HG02884 (cell line): ENCODE measurements around the gene MYL7.
"Not testable (repeated sequence)": the region's sequence is repeated elsewhere in the genome, so short reads cannot be mapped to it uniquely, and the experiment has no call there.

Experiments
- ATAC-seq: cut with Tn5 transposase; IDR thresholded peaks from one replicate; pipeline ENCODE4 v1.9.1; 2021; ENCODE audit warnings: mild to moderate bottlenecking, moderate library complexity; ENCODE audit not compliant: unreplicated experiment

Gene MYL7, protein sequence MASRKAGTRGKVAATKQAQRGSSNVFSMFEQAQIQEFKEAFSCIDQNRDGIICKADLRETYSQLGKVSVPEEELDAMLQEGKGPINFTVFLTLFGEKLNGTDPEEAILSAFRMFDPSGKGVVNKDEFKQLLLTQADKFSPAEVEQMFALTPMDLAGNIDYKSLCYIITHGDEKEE

DNA sequence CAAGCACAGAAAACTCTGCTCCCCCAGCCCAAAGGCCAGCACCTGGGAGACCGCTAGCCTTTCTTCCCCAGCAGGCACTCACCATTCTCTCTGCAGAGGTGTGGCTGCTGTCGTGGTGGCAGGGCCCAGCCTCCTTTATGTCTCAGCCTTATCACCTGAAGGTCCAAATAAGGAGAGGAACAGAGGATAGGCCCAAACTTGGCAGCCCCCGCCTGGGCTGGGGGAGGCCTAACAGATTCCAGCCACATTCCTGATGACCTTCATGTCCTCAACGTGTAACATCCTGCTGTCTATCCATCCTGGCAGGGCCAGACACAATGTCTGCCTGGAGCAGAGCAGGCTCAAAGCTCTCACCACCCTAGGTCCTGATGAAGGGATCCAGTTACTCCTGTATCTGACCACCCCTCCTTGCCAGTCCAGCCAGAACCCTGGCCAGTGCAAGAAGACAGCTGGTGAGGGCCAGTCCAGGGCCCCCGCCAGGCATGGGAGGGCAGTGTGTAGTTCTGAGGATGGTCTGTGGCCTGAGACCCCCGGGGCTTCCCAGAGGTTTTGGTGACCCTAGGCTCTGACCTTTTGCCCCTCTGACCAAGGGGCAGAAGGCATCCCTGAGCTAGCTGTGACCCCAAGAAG lies at the start of gene MYL7:
Gene MYL7 (minus strand): TSS at position 112 of the 630 bp plus-strand sequence. CDS start 27 bp downstream, at position 85.
- no peak for ATAC-seq

DNA sequence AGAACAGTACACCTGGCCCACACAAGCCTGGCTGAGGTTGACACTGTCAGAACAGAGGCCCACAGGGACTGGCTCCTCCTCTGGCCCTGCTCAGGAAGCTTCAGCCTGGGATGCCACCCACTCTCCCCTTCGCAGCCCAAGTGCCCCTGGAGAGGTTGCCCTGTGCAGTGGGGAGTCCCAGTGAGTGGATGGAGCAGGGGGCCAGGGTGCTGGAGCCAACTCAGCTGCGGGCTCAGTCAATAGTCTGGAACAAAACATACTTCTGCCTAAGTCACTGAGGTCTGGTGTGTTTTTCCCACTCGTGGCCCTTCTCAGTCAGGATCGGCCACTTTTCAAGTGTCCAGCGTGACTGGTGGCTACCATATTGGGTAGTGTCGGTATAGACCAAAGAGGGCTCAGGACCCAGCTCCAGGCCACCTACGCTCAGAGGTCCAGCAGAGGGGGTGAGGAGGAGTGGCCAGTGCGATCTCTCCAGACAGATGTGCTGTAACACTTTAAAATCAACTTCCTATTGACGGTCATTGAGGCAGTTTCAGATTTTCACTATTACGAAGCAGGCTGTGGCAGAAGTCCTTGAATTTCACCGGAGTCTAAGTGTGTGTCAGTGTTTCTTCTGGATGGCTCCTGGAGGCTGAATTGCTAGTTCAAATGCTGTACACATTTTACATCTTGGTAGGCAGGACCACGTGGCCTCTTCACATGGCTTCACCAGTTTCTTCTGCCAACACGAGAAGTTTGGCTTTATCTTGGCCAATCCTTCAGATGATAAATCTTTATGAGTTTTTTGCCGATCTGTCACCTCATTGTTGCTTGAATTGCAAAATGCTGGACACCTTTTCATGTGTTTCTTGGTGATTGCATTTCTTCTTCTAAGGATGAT lies 49.1 kb upstream of the MYL7 start:
- ATAC-seq = no peak

DNA sequence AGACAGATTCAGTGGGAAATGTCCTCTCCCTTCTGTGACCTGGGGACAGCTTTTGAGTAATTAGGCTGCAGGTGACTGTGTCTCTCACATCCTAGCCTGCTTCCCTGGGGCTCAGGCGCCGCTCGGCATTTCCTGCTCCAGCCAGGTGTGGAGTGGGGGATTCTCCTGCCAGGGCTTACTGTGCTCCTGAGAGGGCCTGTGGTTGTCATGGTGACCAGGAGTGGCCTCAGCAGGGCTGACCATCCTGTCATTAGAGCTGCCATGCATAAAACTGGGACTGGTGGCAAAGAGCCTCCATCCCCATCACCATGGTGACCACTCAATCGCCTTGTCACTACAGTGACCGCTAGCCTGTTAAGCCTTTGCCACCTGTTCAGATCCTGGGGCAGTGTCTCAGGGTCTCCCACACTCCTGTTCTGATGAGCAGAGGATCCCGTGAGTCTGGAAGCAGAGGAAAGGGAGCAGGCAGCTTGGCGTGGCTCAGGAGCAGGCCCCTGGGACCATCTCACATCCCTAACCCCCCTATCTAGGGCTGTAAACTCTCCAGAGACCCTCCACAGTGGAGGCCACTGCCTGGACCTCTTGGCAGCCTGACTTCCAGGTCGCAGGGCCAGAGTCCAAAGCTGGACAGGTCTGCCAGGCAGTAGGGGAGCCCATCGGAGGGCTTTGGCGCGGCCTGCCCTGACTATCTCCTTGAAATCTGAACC lies 48.3 kb upstream of the MYL7 start, which contains the start of gene GCK:
Gene GCK (minus strand): TSS at position 154 of the 707 bp plus-strand sequence. CDS start 486 bp downstream, outside the sequence.
- ATAC-seq = no peak

DNA sequence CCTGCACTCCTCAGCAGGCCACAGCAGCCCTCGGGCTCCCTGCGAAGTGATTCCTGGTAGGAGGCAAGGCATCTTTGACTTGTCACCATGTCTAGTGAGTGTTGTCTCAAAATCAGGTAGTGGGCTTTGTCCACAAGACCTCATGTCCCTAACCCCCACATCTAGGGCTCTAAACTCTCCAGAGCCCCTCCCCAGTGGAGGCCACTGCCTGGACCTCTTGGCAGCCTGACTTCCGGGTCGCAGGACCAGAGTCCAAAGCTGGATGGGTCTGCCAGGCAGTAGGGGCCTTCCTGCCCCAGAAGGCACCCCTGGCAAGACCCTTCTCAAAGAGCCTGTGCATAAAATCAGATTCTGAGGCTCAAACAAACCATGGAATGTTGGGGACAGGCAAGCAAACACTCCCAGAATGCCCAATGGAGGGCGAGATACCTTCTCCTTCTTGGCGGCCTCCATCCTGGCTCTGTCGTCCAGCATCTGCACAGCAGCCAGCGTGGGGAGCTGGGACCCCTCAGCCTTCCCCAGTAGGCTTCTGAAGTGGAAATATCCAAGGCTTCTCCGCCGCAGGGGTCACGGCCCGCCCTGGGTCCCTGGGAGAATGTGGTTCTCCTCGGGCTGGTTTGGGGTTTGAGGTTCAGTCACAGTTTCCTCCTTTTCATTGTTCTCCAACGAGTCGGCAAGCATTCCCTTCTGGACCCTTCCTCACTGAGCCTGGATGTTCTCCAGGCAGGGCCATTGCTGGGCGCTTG lies 47.5 kb upstream of the MYL7 start:
- ATAC-seq = no peak

DNA sequence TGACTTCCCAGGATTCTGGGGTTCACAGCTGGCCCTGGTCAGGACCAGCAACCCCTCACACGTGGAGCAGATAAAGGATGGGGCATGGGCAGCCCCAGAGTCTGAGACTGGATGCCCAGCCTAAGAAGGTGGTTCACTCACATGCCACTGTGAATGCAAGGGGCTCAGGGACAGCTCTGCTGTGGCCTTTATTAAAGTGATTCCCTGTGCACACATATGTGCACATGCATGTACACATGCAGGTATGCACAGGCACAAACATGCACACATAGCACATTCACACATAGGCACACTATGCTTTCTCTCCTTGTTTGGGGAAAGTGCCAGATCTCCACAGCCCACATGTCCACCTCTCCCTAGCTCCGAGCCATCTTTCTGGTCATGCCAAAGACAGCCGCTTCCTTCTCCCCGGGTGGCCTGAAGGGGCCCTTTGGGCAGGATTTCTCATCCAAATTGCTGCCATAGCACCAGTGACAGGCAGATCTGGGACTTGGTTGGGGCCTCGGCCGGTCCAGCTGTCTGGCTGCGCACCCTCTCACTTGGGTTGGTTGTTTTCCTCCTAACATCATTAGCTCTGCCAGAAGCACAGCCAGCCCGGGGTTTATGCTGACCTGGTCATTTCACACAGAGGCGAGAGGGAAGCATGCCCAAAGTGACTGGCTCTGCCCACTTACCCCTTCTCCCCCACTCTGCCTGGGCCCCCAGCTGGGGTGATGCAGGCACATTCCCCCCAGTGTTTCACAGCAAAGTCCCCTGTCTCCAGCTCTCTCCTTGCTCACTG lies 46.7 kb upstream of the MYL7 start:
- ATAC-seq = no peak

DNA sequence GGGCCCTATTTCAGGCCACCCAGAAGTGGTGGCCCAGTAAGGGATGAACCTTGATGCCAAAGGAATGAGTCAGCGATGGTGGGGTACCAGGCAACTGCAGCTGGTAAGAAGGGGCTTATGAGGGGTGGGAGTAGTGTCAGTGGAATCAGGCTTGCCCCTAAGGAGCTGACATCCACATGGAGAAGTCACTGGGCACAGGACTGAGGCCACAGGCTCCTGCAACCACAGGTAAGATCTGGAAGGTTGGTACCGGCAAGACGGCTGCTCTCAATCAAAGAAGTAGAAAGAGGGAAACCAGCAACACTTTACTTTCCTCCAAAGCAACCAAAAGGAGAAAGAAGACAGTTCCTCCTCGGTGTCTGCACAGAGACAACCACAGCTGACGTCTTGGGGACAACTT lies 45.6 kb upstream of the MYL7 start:
- no peak for ATAC-seq

DNA sequence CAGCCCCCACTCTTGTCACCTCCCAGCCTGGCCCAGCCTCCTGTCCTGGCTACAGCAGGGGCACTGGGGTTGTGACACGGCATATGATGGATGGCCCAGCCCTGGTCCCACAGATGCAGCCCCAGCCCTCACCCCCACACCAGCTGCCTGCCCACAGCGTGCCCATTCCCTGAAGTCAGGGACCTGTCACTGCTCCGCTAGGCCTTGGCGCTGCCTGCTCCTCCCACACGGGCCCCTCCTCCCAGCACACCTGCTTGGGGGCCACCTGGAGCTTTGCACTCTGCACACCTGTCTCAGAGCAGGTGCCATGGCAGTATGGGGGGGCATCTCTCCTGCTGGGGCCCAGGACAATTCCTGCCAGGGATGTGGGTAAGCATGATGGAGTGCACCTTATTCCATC lies 44.6 kb upstream of the MYL7 start:
- ATAC-seq = no peak

DNA sequence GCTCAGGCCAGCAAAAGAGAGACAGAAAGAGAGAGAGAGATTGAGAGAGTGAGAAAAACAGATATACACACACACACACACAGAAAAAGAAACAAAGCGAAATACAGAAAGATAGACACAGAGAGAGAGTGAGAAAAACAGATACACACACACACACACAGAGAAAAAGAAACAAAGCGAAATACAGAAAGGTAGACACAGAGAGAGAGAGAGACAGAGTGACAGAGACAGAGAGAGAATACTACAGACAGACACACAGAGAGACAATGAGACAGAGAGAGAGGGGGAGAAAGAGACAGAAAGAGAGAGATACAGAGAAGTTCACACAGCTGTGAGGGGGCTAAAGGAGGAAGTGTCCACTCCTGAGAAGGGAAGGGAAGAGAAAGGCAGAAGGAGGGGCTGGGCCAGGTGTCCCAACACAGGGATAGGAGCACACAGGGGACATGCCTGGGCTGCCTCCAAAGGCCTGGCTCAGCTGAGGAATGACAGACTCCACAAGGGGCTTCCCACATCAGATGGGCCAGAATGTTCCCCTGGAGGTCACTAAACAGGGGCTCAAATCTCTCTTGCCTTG lies 43.8 kb upstream of the MYL7 start:
- no peak for ATAC-seq

DNA sequence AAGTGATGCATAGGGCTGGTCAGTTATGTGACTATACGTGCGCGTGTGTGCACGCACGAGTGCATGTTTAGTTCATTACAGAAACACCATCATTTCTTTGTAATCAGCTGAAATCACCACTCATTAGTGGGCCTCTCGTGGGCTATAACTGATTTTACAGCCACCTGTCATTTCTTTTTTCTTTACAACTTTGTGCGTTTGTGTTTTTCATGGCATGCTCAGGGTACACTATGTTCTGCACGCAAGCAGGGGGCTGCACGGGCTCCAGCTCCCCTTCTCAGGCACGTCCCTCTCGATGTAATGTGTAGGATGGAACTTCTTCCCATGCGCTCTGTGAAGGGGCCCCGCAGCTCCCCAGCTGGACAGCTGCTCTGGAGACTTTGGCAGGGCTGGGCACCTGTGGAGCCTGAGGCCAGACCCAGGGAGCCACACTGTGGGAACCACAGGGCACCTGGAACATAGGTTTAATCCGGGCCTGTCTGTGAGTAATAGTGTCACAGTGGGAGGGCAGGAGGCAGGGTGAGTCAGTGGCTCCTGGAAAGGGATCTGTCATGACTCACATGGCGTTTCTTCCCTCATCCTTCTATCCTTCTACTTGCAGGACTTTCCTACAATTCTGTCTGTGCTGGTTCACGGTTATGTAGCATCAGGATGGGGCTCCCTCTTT lies 43.2 kb upstream of the MYL7 start:
- ATAC-seq = no peak

DNA sequence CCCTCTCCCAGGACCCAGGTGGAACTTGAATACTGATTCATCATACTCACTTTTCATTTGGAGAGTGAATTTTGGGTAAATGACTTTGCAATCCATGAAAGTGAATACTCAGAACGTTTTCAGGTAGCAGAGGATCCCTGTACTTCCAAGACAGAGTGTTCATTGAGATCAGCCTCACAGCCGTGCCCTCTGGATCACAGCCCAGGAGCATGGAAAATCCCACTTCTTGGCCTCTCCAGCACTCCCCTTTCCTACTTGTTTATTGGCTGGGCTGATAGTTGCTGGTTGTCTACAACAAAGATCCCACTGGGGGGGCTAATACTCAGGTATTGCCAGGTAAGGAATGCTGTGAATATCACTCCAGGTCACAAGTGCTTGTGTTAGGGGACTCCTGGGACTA lies 42.3 kb upstream of the MYL7 start:
- ATAC-seq = no peak

DNA sequence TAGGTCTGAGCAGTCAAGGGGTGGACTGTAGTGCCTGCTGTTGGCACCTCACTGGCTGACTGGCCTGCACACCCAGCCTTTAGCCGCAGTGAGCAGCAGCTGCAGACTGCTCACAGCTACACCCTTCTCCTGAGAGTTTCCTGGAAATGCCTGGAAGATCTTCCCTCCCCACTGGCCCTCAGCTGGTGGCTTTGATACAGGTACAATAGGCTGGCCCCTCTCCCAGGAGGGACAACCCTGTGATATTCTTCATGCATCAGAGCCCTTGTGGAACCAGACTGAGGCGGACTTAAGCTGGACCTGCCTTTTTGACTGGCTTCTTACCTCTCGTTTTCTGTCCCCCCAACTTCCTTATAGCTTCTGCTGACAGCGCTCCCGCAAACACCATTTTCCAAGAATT lies 41.7 kb upstream of the MYL7 start:
- no peak for ATAC-seq

DNA sequence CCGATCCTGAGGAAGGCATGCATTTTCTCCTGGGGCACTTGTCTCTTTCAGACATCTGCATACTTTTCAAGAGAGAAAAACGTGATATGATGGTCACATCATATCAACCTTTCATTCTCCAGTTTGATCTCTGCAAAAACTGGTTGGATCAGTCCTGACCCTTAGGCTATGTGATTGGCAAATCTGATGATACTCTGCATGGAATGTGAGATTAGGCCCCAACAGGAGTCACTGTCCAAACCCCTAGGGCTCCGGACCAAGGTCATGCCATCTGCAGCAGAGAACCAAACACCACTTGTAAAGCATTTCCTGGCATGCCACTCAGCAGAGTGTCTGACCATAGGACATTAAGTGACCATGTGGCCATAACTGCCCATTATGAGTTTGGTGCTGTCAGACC lies 39.5 kb upstream of the MYL7 start:
- no peak for ATAC-seq

DNA sequence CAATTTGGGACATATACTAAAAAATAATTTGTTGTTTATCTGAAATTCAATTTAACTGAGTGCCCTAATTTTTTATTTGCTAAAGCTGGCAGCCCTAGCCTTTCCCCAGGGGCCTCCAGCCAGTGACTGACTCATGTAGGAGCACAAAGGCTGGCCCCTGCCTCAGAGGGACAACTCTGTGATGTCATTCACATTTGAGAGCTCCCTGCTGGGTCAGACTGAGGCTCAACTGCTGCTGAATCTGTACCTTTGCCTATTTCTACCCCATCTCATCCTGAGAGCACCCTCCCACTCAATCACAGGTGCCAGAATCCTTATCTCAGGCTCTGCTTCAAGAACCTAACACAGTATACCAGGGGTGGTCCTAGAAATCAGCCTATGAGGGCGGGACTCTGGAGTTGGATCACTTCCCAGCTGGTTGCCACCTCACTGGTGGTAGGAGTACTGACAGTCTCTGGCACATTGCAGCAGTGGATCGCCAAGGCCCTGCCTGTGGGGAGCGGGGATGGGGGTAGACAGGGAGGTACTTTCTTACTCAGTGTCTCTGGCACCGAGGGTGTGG lies 36.5 kb upstream of the MYL7 start:
- no peak for ATAC-seq

DNA sequence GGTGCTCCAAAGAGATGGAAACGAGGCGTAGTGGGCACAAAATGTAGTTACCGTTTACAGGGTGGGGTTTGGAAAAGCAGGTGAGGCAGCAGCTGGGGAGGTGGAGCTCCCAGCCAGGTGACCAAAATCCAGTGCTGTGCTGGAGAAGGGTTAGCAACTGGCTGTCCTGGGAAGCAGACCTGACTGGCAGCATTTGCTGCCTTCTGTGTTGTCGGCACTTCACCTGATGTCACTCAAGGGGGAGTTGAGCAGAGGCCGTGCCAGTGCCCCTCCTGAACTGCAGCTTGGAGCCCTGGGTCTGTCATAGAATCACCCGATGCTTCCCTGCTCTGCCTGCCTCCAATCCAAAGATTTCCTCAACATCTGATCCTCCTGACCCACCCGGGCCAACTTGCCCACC lies 35.4 kb upstream of the MYL7 start:
- no peak for ATAC-seq

DNA sequence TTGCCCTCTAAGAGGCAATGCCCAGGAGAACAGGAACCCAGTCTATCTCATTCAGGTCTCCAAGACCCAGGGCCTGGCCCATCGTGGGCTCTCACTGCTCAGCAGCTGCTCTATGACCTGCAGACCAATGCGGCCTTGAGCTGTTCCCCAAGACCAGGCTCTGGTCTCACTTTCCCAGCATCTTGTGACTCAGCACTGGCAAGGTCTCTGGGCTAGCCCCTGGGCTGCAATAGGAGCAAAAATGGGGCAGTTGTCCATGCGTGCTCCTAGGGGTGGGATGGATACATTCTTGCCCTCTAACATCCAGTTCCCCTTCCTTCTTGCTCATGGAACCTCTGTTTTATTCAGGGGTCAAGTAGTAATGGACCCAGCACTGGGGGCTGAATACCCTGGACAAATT lies 34.6 kb upstream of the MYL7 start:
- no peak for ATAC-seq

DNA sequence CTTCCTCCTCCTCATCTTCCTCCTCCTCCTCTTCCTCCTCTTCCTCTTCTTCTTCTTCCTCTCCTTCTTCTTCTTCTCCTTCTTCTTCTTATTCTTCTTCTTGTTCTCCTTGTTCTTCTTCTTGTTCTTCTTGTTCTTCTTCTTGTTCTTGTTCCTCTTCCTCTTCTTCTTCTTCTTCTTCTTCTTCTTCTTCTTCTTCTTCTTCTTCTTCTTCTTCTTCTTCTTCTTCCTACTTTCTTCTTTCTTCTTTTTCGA lies 33.5 kb upstream of the MYL7 start:
- ATAC-seq = not testable (repeated sequence)

DNA sequence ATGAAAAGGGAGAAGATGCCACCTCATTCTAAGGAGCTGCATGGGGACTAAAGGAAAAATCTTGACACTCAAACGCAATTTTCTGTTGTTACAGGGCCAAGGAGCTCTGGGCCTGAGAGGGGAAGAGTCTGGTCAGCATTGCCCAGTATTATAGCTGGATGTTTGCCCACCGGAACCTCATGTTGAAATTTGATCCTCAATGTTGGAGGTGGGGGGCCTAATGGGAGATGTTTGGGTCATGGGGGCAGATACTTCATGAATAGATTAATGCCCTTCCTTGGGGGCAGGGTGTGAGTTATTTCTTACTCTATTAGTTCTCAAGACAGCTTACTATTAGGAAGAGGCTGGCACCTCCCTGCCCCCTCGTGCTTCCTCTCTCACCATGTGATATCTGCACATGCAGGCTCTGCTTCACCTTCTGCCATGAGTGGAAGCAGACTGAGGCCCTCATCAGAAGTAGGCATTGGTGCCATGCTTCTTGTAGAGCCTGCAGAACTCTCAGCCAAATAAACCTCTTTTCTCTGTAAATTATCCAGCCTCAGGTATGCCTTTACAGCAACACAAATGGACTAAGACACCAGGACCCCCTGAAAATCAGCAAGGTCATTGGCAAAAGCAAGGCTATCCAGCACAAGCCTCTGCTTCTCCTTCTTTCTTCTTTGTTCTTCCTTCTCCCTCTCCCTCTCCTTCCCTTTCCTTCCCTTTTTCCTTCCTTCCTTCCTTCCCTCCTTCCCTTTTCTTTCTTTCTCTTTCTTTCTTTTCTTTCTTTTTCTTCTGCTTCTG lies 33.0 kb upstream of the MYL7 start:
- no peak for ATAC-seq

DNA sequence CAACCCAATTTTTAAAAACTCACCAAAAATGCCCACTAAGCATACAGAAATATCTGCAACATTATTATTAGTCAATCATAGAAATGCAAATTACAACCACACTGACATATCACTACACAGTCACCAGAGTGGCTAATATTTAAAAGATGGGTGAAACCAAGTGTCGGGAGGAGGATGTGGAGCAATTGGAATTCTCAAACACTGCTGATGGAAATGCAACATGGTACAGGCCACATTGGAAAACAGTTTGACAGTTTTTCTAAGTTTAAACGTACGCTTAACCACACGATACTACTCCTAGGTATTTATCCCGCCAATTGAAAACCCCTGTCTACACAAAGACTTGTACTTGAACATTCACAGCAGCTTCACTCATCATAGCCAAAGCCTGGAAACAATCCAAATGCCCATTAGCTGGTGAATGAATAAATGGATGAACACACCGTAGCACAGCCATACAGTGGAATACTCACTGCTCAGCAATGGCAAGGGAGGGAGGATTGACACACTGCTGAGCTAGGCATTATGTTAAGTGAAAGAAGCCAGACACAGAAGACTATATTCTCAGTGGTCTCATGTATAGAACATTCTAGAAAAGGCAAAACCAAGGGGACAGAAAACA lies 31.8 kb upstream of the MYL7 start:
- no peak for ATAC-seq
